ENCODE results near the gene FH.

DNA sequence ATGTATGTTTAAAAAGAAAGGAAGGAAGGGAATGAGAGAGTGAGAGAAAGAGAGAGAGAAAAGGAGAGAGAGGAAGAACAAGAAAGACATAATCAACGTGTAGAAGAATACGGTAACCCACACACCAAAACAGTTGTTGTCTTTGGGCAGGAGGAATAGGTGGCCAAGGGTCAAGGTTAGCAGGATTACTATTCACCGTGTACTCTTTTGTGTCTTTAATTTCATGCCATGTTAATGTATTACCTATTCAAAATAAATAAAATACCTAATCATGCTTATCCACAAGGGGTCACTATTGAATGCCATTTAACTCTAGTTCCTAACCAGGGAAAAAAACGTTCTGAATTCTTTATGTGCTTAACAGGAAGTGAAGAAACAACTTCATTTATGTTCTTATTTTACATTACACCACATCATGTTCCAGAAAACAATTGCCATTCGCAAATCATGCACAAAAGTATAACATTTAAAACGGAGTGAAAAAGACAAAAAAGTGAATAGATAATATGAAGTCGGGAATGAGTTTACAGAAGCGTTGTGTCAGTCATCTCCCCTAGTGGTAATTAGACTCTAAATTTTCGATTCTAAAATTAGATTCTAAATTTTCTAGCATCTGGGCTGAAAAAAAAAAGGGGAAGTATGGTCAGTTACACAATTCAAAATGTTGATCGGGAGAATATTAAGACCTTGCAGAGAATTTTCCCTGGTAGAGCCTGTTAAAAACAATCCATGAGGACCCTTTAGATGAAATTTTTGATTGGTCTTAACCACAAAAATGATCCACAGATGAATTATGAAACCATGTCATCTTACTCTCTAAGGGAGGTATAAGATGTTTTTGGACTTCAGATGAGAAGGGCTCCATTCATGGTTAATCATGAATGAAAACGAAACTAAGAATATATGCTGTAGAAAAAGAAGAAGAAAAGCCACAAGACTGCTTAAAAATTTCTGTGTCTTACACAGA lies 11.9 kb upstream of the FH start:
- TF ChIP-seq, protein P1, sequence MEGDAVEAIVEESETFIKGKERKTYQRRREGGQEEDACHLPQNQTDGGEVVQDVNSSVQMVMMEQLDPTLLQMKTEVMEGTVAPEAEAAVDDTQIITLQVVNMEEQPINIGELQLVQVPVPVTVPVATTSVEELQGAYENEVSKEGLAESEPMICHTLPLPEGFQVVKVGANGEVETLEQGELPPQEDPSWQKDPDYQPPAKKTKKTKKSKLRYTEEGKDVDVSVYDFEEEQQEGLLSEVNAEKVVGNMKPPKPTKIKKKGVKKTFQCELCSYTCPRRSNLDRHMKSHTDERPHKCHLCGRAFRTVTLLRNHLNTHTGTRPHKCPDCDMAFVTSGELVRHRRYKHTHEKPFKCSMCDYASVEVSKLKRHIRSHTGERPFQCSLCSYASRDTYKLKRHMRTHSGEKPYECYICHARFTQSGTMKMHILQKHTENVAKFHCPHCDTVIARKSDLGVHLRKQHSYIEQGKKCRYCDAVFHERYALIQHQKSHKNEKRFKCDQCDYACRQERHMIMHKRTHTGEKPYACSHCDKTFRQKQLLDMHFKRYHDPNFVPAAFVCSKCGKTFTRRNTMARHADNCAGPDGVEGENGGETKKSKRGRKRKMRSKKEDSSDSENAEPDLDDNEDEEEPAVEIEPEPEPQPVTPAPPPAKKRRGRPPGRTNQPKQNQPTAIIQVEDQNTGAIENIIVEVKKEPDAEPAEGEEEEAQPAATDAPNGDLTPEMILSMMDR (IDR thresholded peaks at IDR 0.05; ENCODE audit: low read depth, low read length) = no peak
- TF ChIP-seq POLR2A (IDR thresholded peaks at IDR 0.05; ENCODE audit: extremely low read depth, insufficient read length) (no peak), MYC (IDR thresholded peaks at IDR 0.05; ENCODE audit: low read depth, low read length) (no peak)
- TF ChIP-seq, protein P2, sequence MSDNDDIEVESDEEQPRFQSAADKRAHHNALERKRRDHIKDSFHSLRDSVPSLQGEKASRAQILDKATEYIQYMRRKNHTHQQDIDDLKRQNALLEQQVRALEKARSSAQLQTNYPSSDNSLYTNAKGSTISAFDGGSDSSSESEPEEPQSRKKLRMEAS (IDR thresholded peaks at IDR 0.05; ENCODE audit: low read depth, low read length) = no peak
